Measurements from ENCODE around the gene TRPM8.

- no peak for TF ChIP-seq CTCF (IDR thresholded peaks at IDR 0.05)
- TF ChIP-seq POLR2AphosphoS5 (IDR thresholded peaks at IDR 0.05), result no peak
- no peak for TF ChIP-seq EP300 (IDR thresholded peaks at IDR 0.05)
Observed at GRCh38 chr2:234005126-234005525, 88.0 kb downstream of the TRPM8 start.

Measured in sigmoid colon (tissue), 4 donors.